Heart left ventricle (tissue), 13 donors: ENCODE results near the gene PDE9A.

Source experiments
- POLR2A ChIP-seq, 2 donors: fragments of 450-650 bp; IDR thresholded peaks; one replicate each; pipeline ENCODE4 v1.6.1; 2017; ENCODE audit warnings: antibody characterized with exemption in 2 of 2, mild to moderate bottlenecking in 2 of 2, moderate library complexity in 2 of 2
- TF ChIP-seq, protein P1 (sequence below), 12 donors: fragments of 200-600 bp; sonication (generic) in 4 of 12; IDR thresholded peaks; one replicate each; pipeline versions ENCODE4 v1.5.0 to v1.8.0; 2018 to 2022; ENCODE audit warnings: antibody characterized with exemption in 12 of 12, mild to moderate bottlenecking in 5 of 12
- donor health status: ischemic (EF 13 %, LVEDD 7.1; RV severe dilation, severe dysfunction).
- donor health status: DM: no; HTN: yes; CAD: no.
- donor health status: DM: no; HTN: no; CAD: no.
- donor health status: ischemic (EF 25% LVEDD 6.9; RV normal size, moderate dysfunction).
- donor health status: ischemic (EF 25% LVEDD 5.7; RV mildly dilated, moderate dysfunction).
- donor health status: ischemic (EF 35%, LVEDD 5.7; RV mildly dilated, moderate dysfunction).
- donor health status: nonischemic (EF 11% LVEDD 7.7; RV severe dilation, severe dysfunction).
- donor health status: DM: yes; HTN: yes; CAD: no.
- donor health status: PGD.
- donor health status: ischemic (EF 29% LVEDD 5.4; RV normal size, mild dysfunction).
- donor health status: nonischemic (EF 23%, LVEDD 6.1; RV moderate dilation, normal function).

- TF ChIP-seq, protein P1, sequence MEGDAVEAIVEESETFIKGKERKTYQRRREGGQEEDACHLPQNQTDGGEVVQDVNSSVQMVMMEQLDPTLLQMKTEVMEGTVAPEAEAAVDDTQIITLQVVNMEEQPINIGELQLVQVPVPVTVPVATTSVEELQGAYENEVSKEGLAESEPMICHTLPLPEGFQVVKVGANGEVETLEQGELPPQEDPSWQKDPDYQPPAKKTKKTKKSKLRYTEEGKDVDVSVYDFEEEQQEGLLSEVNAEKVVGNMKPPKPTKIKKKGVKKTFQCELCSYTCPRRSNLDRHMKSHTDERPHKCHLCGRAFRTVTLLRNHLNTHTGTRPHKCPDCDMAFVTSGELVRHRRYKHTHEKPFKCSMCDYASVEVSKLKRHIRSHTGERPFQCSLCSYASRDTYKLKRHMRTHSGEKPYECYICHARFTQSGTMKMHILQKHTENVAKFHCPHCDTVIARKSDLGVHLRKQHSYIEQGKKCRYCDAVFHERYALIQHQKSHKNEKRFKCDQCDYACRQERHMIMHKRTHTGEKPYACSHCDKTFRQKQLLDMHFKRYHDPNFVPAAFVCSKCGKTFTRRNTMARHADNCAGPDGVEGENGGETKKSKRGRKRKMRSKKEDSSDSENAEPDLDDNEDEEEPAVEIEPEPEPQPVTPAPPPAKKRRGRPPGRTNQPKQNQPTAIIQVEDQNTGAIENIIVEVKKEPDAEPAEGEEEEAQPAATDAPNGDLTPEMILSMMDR (IDR thresholded peaks at IDR 0.05): no peak
- no peak for TF ChIP-seq POLR2A (IDR thresholded peaks at IDR 0.05)
These were observed 11.2 kb downstream of the PDE9A start for GRCh38 chr21:42664614-42665013.
